Caco-2 (cell line): ENCODE measurements around the gene FAM221B. TPM values are rescaled to one million over a fixed set of nuclear protein-coding genes. Genes with fewer than 3 reads are reported as not detected.
A peak's percentile ranks its signal among the peaks of the same experiment; 100 is the strongest.

ENCODE experiments used
- BruUV-seq: library from RNA; stranded (reverse); fragments of 400-500 nt; replicated peaks from 2 replicates; lab custom pipeline; 2021; lab: Mats Ljungman, UMichigan
- CTCF ChIA-PET: fragments of 300-600 bp; sonication (Branson Sonifier 250); formaldehyde crosslinking; loops from one replicate; lab custom pipeline; 2022; ENCODE audit warnings: antibody characterized with exemption; lab: Charles Lee
- POLR2A ChIA-PET: fragments of 300-600 bp; sonication (Branson Sonifier 250); formaldehyde crosslinking; loops from one replicate; lab custom pipeline; 2022; ENCODE audit warnings: antibody characterized with exemption; lab: Charles Lee
- DNase-seq, 2 experiments: peaks; one replicate each; pipeline versions ENCODE4 v3.0.0 to v3.0.0-alpha.2; 2020 to 2022
- H3K27me3 ChIP-seq: replicated peaks from 2 replicates; pipeline ENCODE4 v1.6.0; 2011; ENCODE audit warnings: low read length; ENCODE audit not compliant: control insufficient read depth, insufficient read depth
- H3K36me3 ChIP-seq: 2 replicates; pipeline ENCODE4 v1.5.1; 2011; ENCODE audit warnings: low read length; ENCODE audit not compliant: control insufficient read depth, insufficient read depth
- H3K4me1 ChIP-seq: fragments of 250-450 bp; sonication (Bioruptor Pico); 2 replicates; pipeline ENCODE4 v1.5.1; 2020; ENCODE audit warnings: mild to moderate bottlenecking
- H3K4me3 ChIP-seq: 2 replicates; pipeline ENCODE4 v1.5.1; 2011; ENCODE audit warnings: low read depth, mild to moderate bottlenecking, control low read depth, low read length
- H3K9me3 ChIP-seq: fragments of 250-450 bp; sonication (Bioruptor Pico); 2 replicates; pipeline ENCODE4 v1.5.1; 2020; ENCODE audit warnings: mild to moderate bottlenecking, moderate library complexity
- H3K27ac Mint-ChIP-seq: one replicate; pipeline ENCODE4 v1.8.0; 2022; ENCODE audit warnings: mixed read lengths; ENCODE audit not compliant: unreplicated experiment
- H3K27me3 Mint-ChIP-seq: one replicate; pipeline ENCODE4 v1.8.0; 2022; ENCODE audit warnings: mixed read lengths; ENCODE audit not compliant: insufficient read depth, unreplicated experiment
- H3K36me3 Mint-ChIP-seq: one replicate; pipeline ENCODE4 v1.8.0; 2022; ENCODE audit warnings: mild to moderate bottlenecking, mixed read lengths; ENCODE audit not compliant: insufficient read depth, unreplicated experiment
- H3K4me1 Mint-ChIP-seq: one replicate; pipeline ENCODE4 v1.8.0; 2022; ENCODE audit warnings: low read depth, mixed read lengths; ENCODE audit not compliant: unreplicated experiment
- H3K4me3 Mint-ChIP-seq: one replicate; pipeline ENCODE4 v1.8.0; 2022; ENCODE audit warnings: mild to moderate bottlenecking, moderate library complexity, mixed read lengths; ENCODE audit not compliant: unreplicated experiment
- H3K9me3 Mint-ChIP-seq: one replicate; pipeline ENCODE4 v1.8.0; 2022; ENCODE audit warnings: mixed read lengths; ENCODE audit not compliant: unreplicated experiment
- intact Hi-C: fragments of 100-400 bp; cut with micrococcal nuclease; formaldehyde crosslinking; loops from one replicate; pipeline ENCODE4 v1.10.0; 2022; ENCODE audit not compliant: unreplicated experiment
- total RNA-seq: library from RNA; stranded (reverse); gene quantifications from 2 replicates; pipeline ENCODE4 v1.2.3, GENCODE V29; 2022
- TF ChIP-seq, protein P1 (sequence below), 2 experiments: fragments of 200-600 bp in 1 of 2; IDR thresholded peaks; 1 replicate in 1 of 2; 2 replicates in 1 of 2; pipeline versions ENCODE4 v1.5.1 to v1.8.0; 2011 to 2022; ENCODE audit warnings: antibody characterized with exemption in 1 of 2, control low read depth in 1 of 2, inconsistent platforms in 1 of 2, low read depth in 1 of 2, low read length in 1 of 2, mild to moderate bottlenecking in 1 of 2, moderate library complexity in 1 of 2; ENCODE audit not compliant: insufficient read depth in 1 of 2, severe bottlenecking in 1 of 2, unreplicated experiment in 1 of 2

Gene FAM221B
- total RNA-seq, 1 experiment from 2014 or later, result not detected

GRCh38 chr9:35801328-35802128 is 27.0 kb downstream of the FAM221B start:
- Histone ChIP-seq H3K9me3 (no peaks in the 10 kb centered on the region), H3K4me3 (peak overlapping the region; percentile 6; the same call in 1 of the 2 replicates), H3K27me3 (no peaks in the 10 kb centered on the region), H3K36me3 (no peaks in the 10 kb centered on the region), H3K4me1 (peaks cover 46% of the 10 kb centered on the region)
- peaks cover 25% of the 10 kb centered on the region for H3K36me3 Mint-ChIP-seq
- no peaks in the 10 kb centered on the region for H3K9me3 Mint-ChIP-seq
- H3K4me3 Mint-ChIP-seq, result peak overlapping the region; percentile 70
- peak overlapping the region; percentile 85 for H3K27ac Mint-ChIP-seq
- intact Hi-C loops, result loop anchor here (1.0 kb wide), 2 partner anchors 14 to 25 kb away; partner anchors contain the start of gene HINT2
- peaks cover 29% of the 10 kb centered on the region for H3K4me1 Mint-ChIP-seq
- CTCF ChIA-PET, result interaction anchor here (0.9 to 2.5 kb wide), 4 partner anchors 11 to 81 kb away, joined by 4 to 16 read pairs (median 8); partner anchors contain the start of gene HINT2
- peak; percentile 55 to 62 for DNase-seq
- BruUV-seq, result no TSS peak
- H3K27me3 Mint-ChIP-seq, result no peaks in the 10 kb centered on the region
- POLR2A ChIA-PET, result interaction anchor here (1.5 kb wide), 1 partner anchor 13 kb away, joined by 4 read pairs; no protein-coding TSS in a partner anchor
- TF ChIP-seq, protein P1, sequence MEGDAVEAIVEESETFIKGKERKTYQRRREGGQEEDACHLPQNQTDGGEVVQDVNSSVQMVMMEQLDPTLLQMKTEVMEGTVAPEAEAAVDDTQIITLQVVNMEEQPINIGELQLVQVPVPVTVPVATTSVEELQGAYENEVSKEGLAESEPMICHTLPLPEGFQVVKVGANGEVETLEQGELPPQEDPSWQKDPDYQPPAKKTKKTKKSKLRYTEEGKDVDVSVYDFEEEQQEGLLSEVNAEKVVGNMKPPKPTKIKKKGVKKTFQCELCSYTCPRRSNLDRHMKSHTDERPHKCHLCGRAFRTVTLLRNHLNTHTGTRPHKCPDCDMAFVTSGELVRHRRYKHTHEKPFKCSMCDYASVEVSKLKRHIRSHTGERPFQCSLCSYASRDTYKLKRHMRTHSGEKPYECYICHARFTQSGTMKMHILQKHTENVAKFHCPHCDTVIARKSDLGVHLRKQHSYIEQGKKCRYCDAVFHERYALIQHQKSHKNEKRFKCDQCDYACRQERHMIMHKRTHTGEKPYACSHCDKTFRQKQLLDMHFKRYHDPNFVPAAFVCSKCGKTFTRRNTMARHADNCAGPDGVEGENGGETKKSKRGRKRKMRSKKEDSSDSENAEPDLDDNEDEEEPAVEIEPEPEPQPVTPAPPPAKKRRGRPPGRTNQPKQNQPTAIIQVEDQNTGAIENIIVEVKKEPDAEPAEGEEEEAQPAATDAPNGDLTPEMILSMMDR (IDR thresholded peaks at IDR 0.05; ENCODE audit: insufficient read depth in 1 of 2, low read depth in 1 of 2, low read length in 1 of 2, severe bottlenecking in 1 of 2, unreplicated experiment in 1 of 2), result no peak

DNA sequence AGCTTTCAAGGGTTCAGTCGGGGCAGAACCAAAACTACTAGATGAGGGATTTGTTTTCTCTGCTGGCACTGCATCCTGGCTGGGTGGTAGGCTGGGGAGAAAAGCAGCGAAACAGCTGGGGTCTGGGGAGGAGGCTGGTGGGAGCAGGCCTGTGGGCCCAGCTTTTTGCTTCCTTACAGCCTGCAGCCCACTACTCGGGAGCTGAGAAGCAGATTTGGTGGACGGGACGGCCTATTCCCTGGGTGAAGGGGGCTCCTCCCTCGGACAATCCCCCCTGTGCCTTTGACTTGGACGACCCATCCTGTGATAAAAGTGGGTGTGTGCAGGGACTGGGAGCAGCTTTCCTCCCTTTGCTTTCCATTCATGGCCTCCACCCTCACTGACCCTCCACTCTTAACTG is 28.0 kb downstream of the FAM221B start:
- POLR2A ChIA-PET, result interaction anchor here (0.7 kb wide), 1 partner anchor 11 kb away, joined by 3 read pairs; the partner anchor contains the start of gene SPAG8

More for the DNA sequence above, 28.0 kb downstream of the FAM221B start:
- Histone ChIP-seq H3K4me1 (peaks cover 46% of the 10 kb centered on the region), H3K4me3 (no peak overlapping the region), H3K9me3 (no peaks in the 10 kb centered on the region), H3K27me3 (no peaks in the 10 kb centered on the region), H3K36me3 (no peaks in the 10 kb centered on the region)
- CTCF ChIA-PET, result interaction anchor here (1.1 to 2.4 kb wide), 3 partner anchors 10 to 26 kb away, joined by 6 to 16 read pairs (median 7); partner anchors contain the start of gene HINT2
- H3K36me3 Mint-ChIP-seq, result peaks cover 15% of the 10 kb centered on the region
- H3K9me3 Mint-ChIP-seq, result no peaks in the 10 kb centered on the region
- no peaks in the 10 kb centered on the region for H3K27me3 Mint-ChIP-seq
- no TSS peak for BruUV-seq
- intact Hi-C loops, result no loop called here
- peak overlapping the region; percentile 85 for H3K27ac Mint-ChIP-seq
- H3K4me1 Mint-ChIP-seq, result peaks cover 29% of the 10 kb centered on the region
- no peak for DNase-seq
- peak overlapping the region; percentile 70 for H3K4me3 Mint-ChIP-seq
- TF ChIP-seq, protein P1 (IDR thresholded peaks at IDR 0.05; ENCODE audit: insufficient read depth in 1 of 2, low read depth in 1 of 2, low read length in 1 of 2, severe bottlenecking in 1 of 2, unreplicated experiment in 1 of 2), result no peak
